H7 (cell line): Measurements from ENCODE around the gene PIGX. TPM values are rescaled to one million over a fixed set of nuclear protein-coding genes. Genes with fewer than 3 reads are reported as not detected.
"Not testable (repeated sequence)": the region's sequence is repeated elsewhere in the genome, so short reads cannot be mapped to it uniquely, and the experiment has no call there.

Source experiments
- DNase-seq: peaks from one replicate; pipeline ENCODE4 v3.0.0; 2012
- H3K27me3 ChIP-seq: 2 replicates; pipeline ENCODE4 v1.6.0; 2011; ENCODE audit warnings: mild to moderate bottlenecking, low read length; ENCODE audit not compliant: control insufficient read depth, insufficient read depth
- H3K36me3 ChIP-seq: replicated peaks from 2 replicates; pipeline ENCODE4 v1.5.1; 2011; ENCODE audit warnings: low read length; ENCODE audit not compliant: control insufficient read depth, insufficient read depth
- H3K4me3 ChIP-seq: 2 replicates; pipeline ENCODE4 v1.5.1; 2011; ENCODE audit warnings: low read depth, mild to moderate bottlenecking, control low read depth, low read length, moderate library complexity; ENCODE audit not compliant: insufficient read depth
- total RNA-seq: library from RNA; depleted of rRNA; stranded (reverse); fragments of >200 nt; shearing (Covaris generic); gene quantifications from 2 replicates; pipeline ENCODE4 v1.2.3, GENCODE V29; 2014

Gene PIGX
- total RNA-seq, 1 experiment from 2014 or later: 18.0 TPM

DNA sequence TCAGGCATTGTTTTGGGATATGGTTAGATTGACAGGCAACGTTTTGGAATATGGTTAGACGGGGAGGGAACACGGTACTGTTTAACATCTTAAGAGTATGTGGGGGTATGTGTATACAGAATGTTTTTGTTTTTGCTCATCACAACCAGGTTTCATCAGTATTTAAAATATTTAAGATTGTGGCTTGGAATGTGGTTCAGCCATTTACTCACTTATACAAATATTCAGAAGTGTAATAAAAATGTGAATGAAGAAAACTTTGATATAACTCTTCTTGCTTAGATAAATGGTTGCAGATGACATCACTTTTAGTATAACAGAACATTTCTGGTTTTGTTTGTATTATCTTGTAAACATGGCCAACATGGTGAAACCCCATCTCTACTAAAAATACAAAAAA, 23.6 kb downstream of the PIGX start:
- Histone ChIP-seq H3K36me3 (no peaks in the 10 kb centered on the region), H3K4me3 (no peak overlapping the region), H3K27me3 (no peaks in the 10 kb centered on the region)
- DNase-seq: no peak

DNA sequence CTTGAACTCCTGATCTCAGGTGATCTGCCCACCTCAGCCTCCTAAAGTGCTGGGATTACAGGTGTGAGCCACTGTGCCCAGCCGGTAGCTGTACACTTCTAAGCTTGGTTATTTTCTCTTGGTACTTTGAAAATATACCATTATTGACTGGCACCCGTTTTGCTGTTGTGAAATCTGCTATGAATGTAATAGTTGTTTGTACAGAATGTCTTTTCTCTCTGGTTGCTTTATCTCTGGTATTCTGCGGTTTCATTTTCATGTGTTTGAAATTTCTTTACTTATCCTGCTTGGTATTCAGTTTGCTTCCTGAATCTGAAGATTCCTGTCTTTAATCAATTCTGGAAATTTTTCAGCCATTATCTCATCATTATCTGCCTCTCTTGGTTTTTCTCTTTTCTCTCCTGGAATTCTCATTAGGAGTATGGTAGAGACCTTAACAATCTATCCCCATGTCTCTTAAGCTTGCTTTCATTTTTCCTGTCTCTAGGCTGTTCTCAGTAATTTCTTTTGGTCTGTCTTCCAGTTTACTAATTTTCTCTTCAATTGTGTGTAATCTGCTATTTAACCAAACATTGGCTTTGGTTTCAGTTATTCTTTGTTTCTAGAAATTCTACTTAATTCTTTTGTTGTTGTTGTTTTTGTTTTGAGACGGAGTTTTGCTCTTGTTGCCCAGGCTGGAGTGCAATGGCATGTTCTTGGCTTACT, 24.6 kb downstream of the PIGX start:
- Histone ChIP-seq H3K27me3 (no peaks in the 10 kb centered on the region), H3K4me3 (no peak overlapping the region), H3K36me3 (no peaks in the 10 kb centered on the region)
- DNase-seq: no peak

DNA sequence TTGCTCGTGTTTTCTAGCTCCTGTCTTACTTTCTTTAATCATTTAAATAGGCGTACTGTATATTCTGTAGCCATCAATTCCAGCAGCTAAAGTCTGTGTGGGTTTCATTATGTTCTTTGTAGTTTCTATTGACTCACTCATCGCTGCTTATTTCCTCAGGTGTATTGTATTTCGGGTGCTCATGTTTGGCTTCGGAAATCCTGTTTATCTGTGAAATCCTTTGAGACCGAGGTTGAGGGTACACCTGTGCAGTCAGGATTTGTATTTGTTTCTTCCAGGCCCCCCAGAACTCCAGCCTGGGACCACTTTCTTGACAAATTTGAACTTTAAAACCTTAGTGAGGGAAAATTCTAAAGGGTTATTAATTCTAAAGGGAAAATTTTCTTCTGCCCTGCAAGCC, 25.5 kb downstream of the PIGX start:
- DNase-seq: no peak
- Histone ChIP-seq H3K36me3 (no peaks in the 10 kb centered on the region), H3K4me3 (no peak overlapping the region), H3K27me3 (no peaks in the 10 kb centered on the region)

DNA sequence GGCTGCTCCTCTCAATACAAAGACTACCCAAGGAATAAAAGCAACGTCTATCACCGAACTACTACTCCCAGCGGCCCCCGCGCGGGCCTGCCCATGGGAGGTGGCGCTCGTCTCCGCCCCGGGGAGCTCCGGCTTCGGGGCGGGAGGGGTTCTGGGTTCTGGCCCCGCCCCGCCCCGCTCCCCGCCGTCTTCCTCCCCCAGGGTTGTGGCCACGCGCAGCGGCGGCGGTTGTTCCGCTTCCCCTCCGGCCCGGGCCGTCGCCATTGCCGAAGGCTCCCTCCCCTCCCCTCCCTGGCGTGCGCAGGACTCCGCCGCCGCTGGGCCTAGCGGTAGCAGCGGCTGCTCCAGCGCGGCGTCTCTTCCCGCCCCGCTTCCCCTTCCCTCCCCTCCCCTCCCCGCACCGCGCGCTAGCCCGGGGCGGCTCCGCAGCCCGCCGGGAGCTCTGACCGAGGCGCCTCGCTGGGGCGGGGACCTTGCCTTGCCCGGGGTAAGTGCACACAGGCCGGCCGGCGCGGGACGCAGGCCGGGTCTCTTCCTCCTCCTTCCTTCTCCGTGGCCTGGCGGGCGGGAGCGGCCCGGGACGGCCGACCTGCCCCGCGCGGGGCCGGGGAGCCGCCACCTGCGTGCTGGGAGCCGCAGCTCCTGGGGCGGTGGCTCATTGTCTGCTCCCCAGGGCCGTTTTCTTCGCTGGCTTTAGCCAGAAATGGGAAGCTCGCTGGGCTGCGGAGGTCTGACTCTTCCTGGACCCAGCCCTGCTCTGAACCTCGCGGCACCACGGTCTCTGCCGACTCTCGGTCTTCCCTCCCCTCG, 27.7 kb downstream of the PIGX start, which contains the start of gene PAK2:
PAK2 (plus strand) TSS at position 187 of the 810 bp plus-strand sequence. CDS start 42,790 bp downstream, outside the sequence.
- Histone ChIP-seq H3K36me3 (no peaks in the 10 kb centered on the region), H3K27me3 (no peaks in the 10 kb centered on the region), H3K4me3 (peak within 1 kb of the TSS; percentile 93)
- peak; percentile 94 for DNase-seq

DNA sequence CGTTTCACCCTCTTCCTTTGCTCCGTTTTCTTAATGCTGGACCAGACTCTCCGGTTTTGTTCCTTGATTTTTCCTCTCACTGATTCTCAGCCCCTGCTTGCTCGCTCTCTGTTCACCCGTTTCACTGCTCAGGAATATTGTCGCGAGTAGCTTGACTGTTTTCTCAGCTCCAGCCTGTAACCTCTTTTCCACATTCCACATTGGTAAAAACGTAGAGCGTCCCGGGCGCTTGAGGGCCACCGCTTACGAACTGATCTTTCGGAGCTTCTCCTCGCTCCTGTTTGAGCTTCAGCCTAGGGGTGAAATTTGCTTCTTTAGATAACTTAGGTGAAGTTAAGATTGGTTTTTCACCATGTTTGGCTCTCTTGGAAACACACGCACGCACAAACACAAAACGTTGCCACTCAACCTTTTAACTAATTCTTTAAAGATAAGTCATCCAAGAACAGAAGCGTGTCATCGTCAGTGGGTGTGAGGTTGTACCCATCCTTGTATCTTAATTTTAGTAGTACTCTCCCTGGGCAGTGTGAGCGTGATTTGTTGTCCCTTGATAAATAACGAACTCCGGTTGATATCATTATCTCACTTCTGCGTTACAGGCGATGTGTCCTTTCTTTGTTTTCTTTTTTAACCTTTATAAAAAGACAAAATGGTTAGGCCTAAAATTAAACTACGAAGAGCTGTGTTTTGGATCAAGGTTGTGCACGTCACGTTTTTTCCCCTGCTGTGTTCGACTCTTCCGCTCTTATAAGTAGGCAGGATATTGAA, 28.5 kb downstream of the PIGX start:
- DNase-seq: peak; percentile 47
- Histone ChIP-seq H3K36me3 (no peaks in the 10 kb centered on the region), H3K27me3 (no peaks in the 10 kb centered on the region), H3K4me3 (peak overlapping the region; percentile 93)

- H3K4me3 ChIP-seq: peak overlapping the region; percentile 93
- no peaks in the 10 kb centered on the region for H3K27me3 ChIP-seq
- H3K36me3 ChIP-seq: no peaks in the 10 kb centered on the region
- DNase-seq: no peak
Measured at GRCh38 chr3:196741249-196741889, 29.2 kb downstream of the PIGX start.

- not testable (repeated sequence) for DNase-seq, H3K4me3 ChIP-seq, H3K27me3 ChIP-seq, H3K36me3 ChIP-seq
Measured at GRCh38 chr3:196743569-196743968, 31.4 kb downstream of the PIGX start.

GRCh38 chr3:196749125-196749524, 36.9 kb downstream of the PIGX start:
- no peaks in the 10 kb centered on the region for H3K27me3 ChIP-seq
- H3K4me3 ChIP-seq: no peak overlapping the region
- DNase-seq: no peak
- no peaks in the 10 kb centered on the region; the same call in 1 of the 2 replicates for H3K36me3 ChIP-seq

- no peak for DNase-seq
- H3K36me3 ChIP-seq: no peaks in the 10 kb centered on the region; the same call in 1 of the 2 replicates
- no peak overlapping the region for H3K4me3 ChIP-seq
- no peaks in the 10 kb centered on the region for H3K27me3 ChIP-seq
Measured at GRCh38 chr3:196753201-196753600, 41.0 kb downstream of the PIGX start.

- H3K27me3 ChIP-seq: no peaks in the 10 kb centered on the region
- DNase-seq: no peak
- H3K36me3 ChIP-seq: no peaks in the 10 kb centered on the region; the same call in 1 of the 2 replicates
- H3K4me3 ChIP-seq: no peak overlapping the region
Measured at GRCh38 chr3:196754091-196754981, 42.2 kb downstream of the PIGX start.

- H3K27me3 ChIP-seq: no peaks in the 10 kb centered on the region
- DNase-seq: no peak
- H3K36me3 ChIP-seq: no peaks in the 10 kb centered on the region; the same call in 1 of the 2 replicates
- H3K4me3 ChIP-seq: no peak overlapping the region
Measured at GRCh38 chr3:196756732-196757131, 44.6 kb downstream of the PIGX start.

- H3K4me3 ChIP-seq: no peak overlapping the region
- H3K27me3 ChIP-seq: no peaks in the 10 kb centered on the region
- H3K36me3 ChIP-seq: no peaks in the 10 kb centered on the region; the same call in 1 of the 2 replicates
- no peak for DNase-seq
Measured at GRCh38 chr3:196757876-196758739, 45.9 kb downstream of the PIGX start.

DNA sequence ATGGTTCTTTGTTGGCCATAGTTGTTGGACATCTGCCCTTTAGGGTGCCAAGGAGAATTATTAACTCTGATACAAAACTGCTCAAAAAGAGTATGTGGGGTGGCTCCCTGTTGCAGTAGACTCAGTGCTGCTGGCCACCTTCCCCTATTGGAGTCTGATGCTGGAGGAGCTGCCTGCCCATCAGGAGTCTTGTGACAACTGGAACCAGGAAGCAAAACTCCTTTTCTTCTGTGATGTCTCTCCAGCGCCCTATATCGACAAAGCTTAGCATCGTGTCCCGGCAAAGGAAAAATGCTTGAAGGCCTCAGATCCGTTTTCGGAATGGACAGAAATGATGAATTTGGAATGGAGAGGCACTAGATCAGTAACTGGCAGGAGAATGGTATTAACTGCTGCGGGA, 51.0 kb downstream of the PIGX start:
- Histone ChIP-seq H3K36me3 (no peaks in the 10 kb centered on the region; the same call in 1 of the 2 replicates), H3K27me3 (no peaks in the 10 kb centered on the region), H3K4me3 (no peak overlapping the region)
- no peak for DNase-seq
